Measurements from ENCODE around the gene LDHB.
"Not testable (repeated sequence)": the region's sequence is repeated elsewhere in the genome, so short reads cannot be mapped to it uniquely, and the experiment has no call there.

LDHB gene

DNA sequence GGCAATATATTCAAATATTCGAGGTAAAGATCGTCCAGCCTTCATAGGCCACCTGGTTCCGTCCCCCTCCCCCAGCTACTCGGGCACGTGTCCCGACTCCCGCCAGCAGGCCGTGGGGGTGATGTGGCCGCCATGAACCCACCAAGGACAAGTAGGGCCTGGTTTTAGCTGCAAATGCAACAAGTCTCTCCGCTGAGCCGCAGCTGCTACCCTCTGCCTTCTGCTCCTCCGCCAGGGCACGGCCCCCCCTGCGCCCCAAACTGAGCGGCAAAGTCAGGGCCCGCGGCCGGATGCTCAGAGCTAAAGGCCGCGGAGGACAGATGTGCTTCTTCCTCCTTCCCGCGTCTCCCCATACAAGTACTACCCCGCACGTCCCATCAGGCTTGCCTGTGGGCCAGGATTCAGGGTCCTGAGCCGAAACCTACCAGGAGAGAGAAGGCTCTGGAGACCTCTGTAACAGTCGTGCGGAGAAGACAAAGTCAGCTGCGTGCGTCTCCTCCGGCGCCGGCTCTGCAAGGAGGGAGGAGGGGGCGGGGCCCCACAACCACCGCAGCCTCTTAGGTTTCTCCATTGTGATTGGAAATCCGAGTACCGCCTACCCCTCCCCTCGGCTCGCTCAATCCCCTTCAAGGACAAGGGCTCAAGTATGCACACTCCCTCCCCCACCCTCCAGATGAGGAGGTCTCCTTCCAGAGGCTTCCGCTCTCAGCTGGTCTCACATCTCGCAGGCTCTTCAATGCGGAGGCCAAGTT, at the start of gene LDHB:
TSS of gene LDHB (minus strand) at position 517 of the 752 bp plus-strand sequence. CDS start 3,171 bp downstream, outside the sequence.
- DNase-seq, result peak; percentile 85

- DNase-seq, result no peak
These were observed 47.2 kb upstream of the LDHB start for GRCh38 chr12:21704847-21705246.

GRCh38 chr12:21699851-21700250, 42.2 kb upstream of the LDHB start:
- DNase-seq, result no peak

- no peak for DNase-seq
These were observed 40.4 kb upstream of the LDHB start for GRCh38 chr12:21697904-21698630.

DNA sequence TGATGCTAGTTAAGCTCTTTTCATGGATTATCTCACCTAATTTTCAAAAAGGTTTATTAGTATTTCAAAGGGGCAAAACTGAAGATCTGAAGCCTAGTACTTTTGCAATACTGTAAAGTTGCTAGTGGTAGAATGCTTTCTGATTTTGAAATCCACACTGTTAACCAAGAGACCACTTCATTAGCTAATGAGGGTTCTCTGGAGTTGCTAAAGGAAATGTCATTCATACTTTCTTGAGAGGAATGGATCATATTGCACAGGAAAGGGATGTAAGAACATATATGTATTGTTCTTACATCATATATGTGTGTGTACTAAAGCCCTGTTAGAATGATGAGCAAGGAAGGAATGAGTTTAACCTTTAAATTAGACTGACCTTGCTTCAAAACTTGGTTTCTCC, 39.0 kb upstream of the LDHB start:
- DNase-seq, result no peak

DNA sequence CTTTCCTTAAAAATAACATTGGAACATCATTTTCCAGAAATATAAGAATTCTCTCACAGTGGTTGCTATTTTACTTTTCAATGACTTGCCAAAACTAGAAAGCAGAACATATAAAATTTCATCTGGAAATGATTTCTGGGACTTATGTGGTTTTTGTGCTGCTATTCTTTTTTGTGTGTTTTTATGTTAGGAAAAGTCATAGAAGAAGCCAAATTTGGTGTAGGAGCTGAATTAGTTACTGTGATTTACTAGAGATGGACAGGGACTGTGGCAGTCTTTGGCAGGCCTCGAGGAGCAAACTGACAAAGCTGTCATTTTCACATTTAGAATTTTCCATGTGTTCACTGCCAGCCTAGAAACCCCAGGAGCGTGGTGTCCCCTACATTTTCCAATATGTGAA, 38.3 kb upstream of the LDHB start:
- DNase-seq, result no peak

- DNase-seq, result no peak
These were observed 37.0 kb upstream of the LDHB start for GRCh38 chr12:21694660-21695059.

DNA sequence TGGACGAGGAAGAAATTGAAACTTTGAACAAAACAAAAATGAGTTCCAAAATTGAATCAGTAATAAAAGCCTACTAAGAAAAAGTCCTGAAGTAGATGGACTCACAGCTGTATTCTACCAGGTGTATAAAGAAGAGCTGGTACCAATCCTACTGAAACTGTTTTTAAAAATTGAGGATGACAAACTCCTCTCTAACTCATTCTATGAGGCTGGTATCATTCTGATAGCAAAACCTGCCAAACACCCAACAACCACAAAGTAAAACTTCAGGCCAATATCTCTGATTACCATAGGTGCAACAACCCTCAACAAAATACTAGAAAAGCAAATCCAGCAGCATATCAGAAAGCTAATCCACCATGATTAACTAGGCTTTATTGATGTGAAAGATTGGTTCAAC, 33.9 kb upstream of the LDHB start:
- DNase-seq, result no peak

- no peak for DNase-seq
These were observed 33.2 kb upstream of the LDHB start for GRCh38 chr12:21690704-21691368.

GRCh38 chr12:21683115-21683514, 25.5 kb upstream of the LDHB start:
- DNase-seq, result no peak

DNA sequence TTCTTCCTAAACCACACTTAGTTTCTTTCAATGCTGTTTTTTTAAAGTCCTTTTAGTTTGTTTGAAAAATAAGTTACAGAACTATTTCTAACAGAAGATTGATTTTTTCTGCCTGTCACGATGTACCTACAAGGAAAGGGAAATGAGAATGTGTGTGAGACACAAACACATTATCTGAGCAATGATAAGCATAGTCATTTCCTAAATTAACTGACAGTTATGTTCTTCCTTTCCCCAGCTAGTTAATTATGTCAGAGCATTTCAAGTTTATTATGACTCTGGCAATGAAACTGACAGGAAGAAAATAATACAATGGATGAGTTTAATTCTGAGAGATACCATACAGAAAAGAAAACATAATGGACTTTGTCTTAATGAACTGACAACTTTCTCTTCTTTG, 21.3 kb upstream of the LDHB start:
- DNase-seq, result no peak

DNA sequence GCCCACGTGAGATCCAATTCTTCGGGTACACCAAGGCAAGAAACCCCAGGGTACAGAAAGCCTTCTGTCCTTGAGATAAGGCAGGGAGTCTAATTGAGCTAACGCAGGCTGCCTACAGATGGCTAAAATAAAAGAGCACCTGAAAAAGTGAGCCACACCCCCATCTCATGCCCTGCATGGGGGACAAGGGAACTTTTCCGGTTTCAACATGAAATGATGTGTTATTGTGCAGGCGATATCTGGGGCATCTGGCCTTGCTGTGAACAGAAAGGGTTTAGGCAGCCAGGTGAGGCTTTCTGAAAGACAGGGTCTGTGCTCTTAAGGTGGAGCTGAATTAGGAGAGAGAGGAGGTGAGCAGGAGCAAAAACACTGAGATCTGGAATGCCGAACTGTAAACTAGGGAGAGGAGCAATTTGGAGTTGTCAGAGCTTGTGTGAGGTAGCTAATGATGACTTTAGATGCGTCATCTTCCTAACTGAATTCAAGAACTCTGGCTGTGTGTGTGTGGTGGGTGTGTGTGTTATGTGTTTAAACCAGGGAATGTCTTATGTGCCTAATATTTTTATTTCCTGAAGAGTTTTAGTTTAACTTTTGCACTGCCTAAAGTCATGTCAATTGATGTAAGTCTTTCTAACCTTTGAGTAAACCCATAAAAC, 20.1 kb upstream of the LDHB start:
- DNase-seq, result no peak

- no peak for DNase-seq
These were observed 19.6 kb upstream of the LDHB start for GRCh38 chr12:21677204-21677603.

GRCh38 chr12:21676776-21677175, 19.1 kb upstream of the LDHB start:
- no peak for DNase-seq

GRCh38 chr12:21675641-21676040, 18.0 kb upstream of the LDHB start:
- no peak for DNase-seq

DNA sequence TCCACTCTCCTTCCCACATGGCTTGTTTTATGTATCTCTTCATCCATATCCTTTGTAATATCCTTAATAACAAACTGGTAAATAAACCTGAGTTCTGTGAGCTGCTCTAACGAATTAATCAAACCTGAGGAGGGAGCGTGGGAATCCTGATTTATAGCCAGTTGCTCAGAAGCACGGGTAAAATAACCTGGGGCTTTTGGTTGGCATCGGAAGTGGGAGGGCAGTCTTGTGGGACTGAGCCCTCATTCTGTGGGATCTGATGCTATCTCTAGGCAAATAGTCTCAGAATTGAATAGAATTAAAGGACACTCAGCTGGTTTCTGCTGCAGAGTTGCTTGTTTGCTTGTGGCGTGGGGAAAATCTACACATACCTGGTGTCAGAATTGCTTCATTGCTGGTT, 17.5 kb upstream of the LDHB start:
- no peak for DNase-seq

- DNase-seq, result not testable (repeated sequence)
These were observed 16.3 kb upstream of the LDHB start for GRCh38 chr12:21673830-21674552.

DNA sequence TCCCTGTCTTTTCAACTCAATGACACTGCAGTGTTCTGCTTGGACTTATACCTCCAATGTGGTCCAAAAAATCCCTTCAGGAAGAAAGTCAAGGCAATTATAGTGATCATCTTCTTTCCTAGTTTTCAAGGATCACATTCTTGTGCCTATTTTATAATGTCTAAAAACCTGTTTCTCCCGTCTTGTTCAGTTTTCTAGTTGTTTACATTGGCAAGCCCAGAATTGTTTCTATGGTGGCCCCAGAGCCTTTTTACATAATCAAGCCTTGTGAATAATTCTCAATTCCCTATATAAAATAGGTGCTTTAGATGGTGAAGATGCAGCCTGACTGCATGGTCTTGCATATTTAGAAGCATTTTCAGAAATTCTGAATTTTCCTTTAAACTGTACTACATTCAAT, 14.5 kb upstream of the LDHB start:
- no peak for DNase-seq

DNA sequence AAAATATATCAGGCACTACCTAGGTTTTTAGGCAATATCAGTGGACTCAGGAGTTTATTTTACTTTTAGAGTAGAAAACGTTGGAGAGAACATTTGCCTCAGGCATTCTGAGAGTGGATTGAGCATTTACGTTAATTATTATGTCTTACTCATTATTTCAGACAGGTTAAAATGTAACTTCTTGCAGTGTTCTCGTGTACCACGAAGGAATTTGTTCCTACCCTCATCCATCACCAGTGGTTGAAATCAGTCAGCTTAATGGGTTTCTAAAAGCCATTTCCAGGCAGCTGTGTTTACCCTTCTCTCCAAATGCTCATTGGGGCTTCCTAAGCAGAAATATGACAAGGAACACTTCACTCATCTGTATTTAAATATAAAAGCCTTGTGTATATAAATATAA, 9.1 kb upstream of the LDHB start:
- peak; percentile 46 for DNase-seq

DNA sequence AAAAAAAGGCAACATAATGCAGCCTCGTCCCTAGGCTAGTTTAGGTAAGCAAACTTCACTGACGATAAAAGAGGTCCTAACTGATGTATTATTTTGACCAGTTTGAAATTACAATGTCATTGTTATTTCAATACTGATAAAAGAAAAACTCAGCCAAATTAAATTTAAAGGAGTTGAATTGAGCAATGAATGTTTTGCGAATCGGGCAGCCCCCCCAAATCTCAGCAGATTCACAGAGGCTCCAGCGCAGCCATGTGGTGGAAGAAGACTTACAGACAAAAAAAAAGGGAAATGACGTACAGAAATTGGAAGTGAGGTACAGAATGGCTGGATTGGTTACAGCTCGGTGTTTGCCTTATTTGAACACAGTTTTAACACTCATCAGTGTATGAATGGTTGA, 8.2 kb upstream of the LDHB start:
- DNase-seq, result no peak

GRCh38 chr12:21662122-21662792, 4.6 kb upstream of the LDHB start:
- DNase-seq, result no peak

All from NCI-H2029 treated with DMSO at 0.1 percent for 48 hours (cell line).